WTC11 (cell line): Measurements from ENCODE around the gene NRP2. TPM values are rescaled to one million over a fixed set of nuclear protein-coding genes. Genes with fewer than 3 reads are reported as not detected.

Experiments
- ATAC-seq: fragments of 200-7000 bp; cut with Tn5 transposase; 2 replicates; pipeline ENCODE4 v1.10.0; 2021; ENCODE audit warnings: mild to moderate bottlenecking, moderate library complexity
- CTCF ChIA-PET: fragments of 300-600 bp; sonication (Branson Sonifier 250); formaldehyde crosslinking; loops from one replicate; lab custom pipeline; 2021; ENCODE audit warnings: antibody characterized with exemption; lab: Charles Lee
- POLR2A ChIA-PET: fragments of 350-600 bp; sonication (Branson Sonifier 250); formaldehyde crosslinking; loops from one replicate; lab custom pipeline; 2021; ENCODE audit warnings: antibody characterized with exemption; lab: Charles Lee
- DNase-seq: peaks from one replicate; pipeline ENCODE4 v3.0.0; 2021; ENCODE audit warnings: low spot score
- H3K27ac Mint-ChIP-seq: 2 replicates; pipeline ENCODE4 v1.8.0; 2021; ENCODE audit warnings: mixed read lengths
- H3K27me3 Mint-ChIP-seq: 2 replicates; pipeline ENCODE4 v1.8.0; 2021; ENCODE audit warnings: low read depth, mild to moderate bottlenecking, moderate library complexity, mixed read lengths
- H3K36me3 Mint-ChIP-seq: 2 replicates; pipeline ENCODE4 v1.8.0; 2021; ENCODE audit warnings: mixed read lengths
- H3K4me1 Mint-ChIP-seq: 2 replicates; pipeline ENCODE4 v1.8.0; 2022; ENCODE audit warnings: mixed read lengths
- H3K4me3 Mint-ChIP-seq: 2 replicates; pipeline ENCODE4 v1.8.0; 2021; ENCODE audit warnings: mild to moderate bottlenecking, moderate library complexity, mixed read lengths
- H3K9me3 Mint-ChIP-seq: 2 replicates; pipeline ENCODE4 v1.8.0; 2021; ENCODE audit warnings: mixed read lengths
- ARID4B ChIP-seq: sonication (generic); formaldehyde crosslinking; IDR thresholded peaks from 2 replicates; pipeline ENCODE4 v1.8.0; 2023; ENCODE audit warnings: missing genetic modification reagents, mild to moderate bottlenecking, borderline replicate concordance
- ATF1 ChIP-seq: sonication (generic); formaldehyde crosslinking; IDR thresholded peaks from 2 replicates; pipeline ENCODE4 v1.8.1; 2023; ENCODE audit warnings: mild to moderate bottlenecking, moderate library complexity, missing genetic modification reagents
- EMX1 ChIP-seq: fragments of 250-450 bp; sonication (Bioruptor Pico); IDR thresholded peaks from 2 replicates; pipeline ENCODE4 v1.8.0; 2021; ENCODE audit warnings: mild to moderate bottlenecking
- ESRRA ChIP-seq: sonication (generic); formaldehyde crosslinking; IDR thresholded peaks from 2 replicates; pipeline ENCODE4 v1.8.1; 2022; ENCODE audit warnings: mild to moderate bottlenecking, missing genetic modification reagents, borderline replicate concordance
- ETV6 ChIP-seq: sonication (generic); formaldehyde crosslinking; IDR thresholded peaks from 2 replicates; pipeline ENCODE4 v1.8.1; 2022; ENCODE audit warnings: mild to moderate bottlenecking, missing genetic modification reagents
- GABPB1 ChIP-seq: sonication (generic); formaldehyde crosslinking; IDR thresholded peaks from 2 replicates; pipeline ENCODE4 v1.8.1; 2023; ENCODE audit warnings: mild to moderate bottlenecking, missing genetic modification reagents
- GTF2I ChIP-seq: fragments of 250-450 bp; sonication (Bioruptor Pico); conservative IDR thresholded peaks from 2 replicates; pipeline ENCODE4 v1.4.0; 2021; ENCODE audit warnings: mild to moderate bottlenecking
- HMGA2 ChIP-seq: fragments of 250-450 bp; sonication (Bioruptor Pico); IDR thresholded peaks from 2 replicates; pipeline ENCODE4 v1.4.0; 2021; ENCODE audit warnings: mild to moderate bottlenecking, moderate library complexity
- IRF1 ChIP-seq: sonication (generic); formaldehyde crosslinking; IDR thresholded peaks from 2 replicates; pipeline ENCODE4 v1.8.0; 2023; ENCODE audit warnings: missing genetic modification reagents
- NFATC4 ChIP-seq: fragments of 250-450 bp; sonication (Bioruptor Pico); IDR thresholded peaks from 2 replicates; pipeline ENCODE4 v1.9.0; 2021; ENCODE audit warnings: mild to moderate bottlenecking
- NR1H2 ChIP-seq: sonication (generic); formaldehyde crosslinking; IDR thresholded peaks from 2 replicates; pipeline ENCODE4 v1.9.0; 2021; ENCODE audit warnings: mild to moderate bottlenecking, moderate library complexity, missing genetic modification reagents
- NR3C1 ChIP-seq: sonication (generic); formaldehyde crosslinking; conservative IDR thresholded peaks from 2 replicates; pipeline ENCODE4 v1.8.1; 2023; ENCODE audit warnings: low read depth, mild to moderate bottlenecking, missing genetic modification reagents
- SMAD3 ChIP-seq: sonication (generic); formaldehyde crosslinking; IDR thresholded peaks from 2 replicates; pipeline ENCODE4 v1.8.0; 2022; ENCODE audit warnings: missing genetic modification reagents, mild to moderate bottlenecking, borderline replicate concordance
- SMAD4 ChIP-seq: sonication (generic); formaldehyde crosslinking; IDR thresholded peaks from 2 replicates; pipeline ENCODE4 v1.8.0; 2022; ENCODE audit warnings: mild to moderate bottlenecking, missing genetic modification reagents
- SOX15 ChIP-seq: fragments of 250-450 bp; sonication (Bioruptor Pico); IDR thresholded peaks from 2 replicates; pipeline ENCODE4 v1.9.0; 2021; ENCODE audit warnings: mild to moderate bottlenecking
- TP53 ChIP-seq: sonication (generic); formaldehyde crosslinking; IDR thresholded peaks from 2 replicates; pipeline ENCODE4 v1.8.1; 2023; ENCODE audit warnings: mild to moderate bottlenecking, missing genetic modification reagents
- ZNF263 ChIP-seq: sonication (generic); formaldehyde crosslinking; IDR thresholded peaks from 2 replicates; pipeline ENCODE4 v1.8.1; 2022; ENCODE audit warnings: low read depth, mild to moderate bottlenecking, moderate library complexity, missing genetic modification reagents
- total RNA-seq: library from RNA; stranded (reverse); gene quantifications from 3 replicates; pipeline ENCODE4 v1.2.3, GENCODE V29; 2021
- TF ChIP-seq, protein P1 (sequence below): sonication (generic); formaldehyde crosslinking; IDR thresholded peaks from 2 replicates; pipeline ENCODE4 v1.8.1; 2023; ENCODE audit warnings: mild to moderate bottlenecking, missing genetic modification reagents
- TF ChIP-seq, protein P2 (sequence below): fragments of 250-450 bp; sonication (Bioruptor Pico); IDR thresholded peaks from 2 replicates; pipeline ENCODE4 v1.9.0; 2021; ENCODE audit warnings: moderate library complexity, mild to moderate bottlenecking, inconsistent platforms, borderline replicate concordance
- TF ChIP-seq, protein P3 (sequence below): sonication (generic); formaldehyde crosslinking; IDR thresholded peaks from 2 replicates; pipeline ENCODE4 v1.8.1; 2023; ENCODE audit warnings: mild to moderate bottlenecking, moderate library complexity, missing genetic modification reagents
- TF ChIP-seq, protein P4 (sequence below): sonication (generic); formaldehyde crosslinking; IDR thresholded peaks from 2 replicates; pipeline ENCODE4 v1.8.0; 2022; ENCODE audit warnings: mild to moderate bottlenecking, missing genetic modification reagents
- TF ChIP-seq, protein P5 (sequence below): sonication (generic); formaldehyde crosslinking; IDR thresholded peaks from 2 replicates; pipeline ENCODE4 v1.8.1; 2023; ENCODE audit warnings: mild to moderate bottlenecking, missing genetic modification reagents, moderate library complexity

Gene NRP2
- total RNA-seq, 1 experiment from 2014 or later: 41.0 TPM

DNA sequence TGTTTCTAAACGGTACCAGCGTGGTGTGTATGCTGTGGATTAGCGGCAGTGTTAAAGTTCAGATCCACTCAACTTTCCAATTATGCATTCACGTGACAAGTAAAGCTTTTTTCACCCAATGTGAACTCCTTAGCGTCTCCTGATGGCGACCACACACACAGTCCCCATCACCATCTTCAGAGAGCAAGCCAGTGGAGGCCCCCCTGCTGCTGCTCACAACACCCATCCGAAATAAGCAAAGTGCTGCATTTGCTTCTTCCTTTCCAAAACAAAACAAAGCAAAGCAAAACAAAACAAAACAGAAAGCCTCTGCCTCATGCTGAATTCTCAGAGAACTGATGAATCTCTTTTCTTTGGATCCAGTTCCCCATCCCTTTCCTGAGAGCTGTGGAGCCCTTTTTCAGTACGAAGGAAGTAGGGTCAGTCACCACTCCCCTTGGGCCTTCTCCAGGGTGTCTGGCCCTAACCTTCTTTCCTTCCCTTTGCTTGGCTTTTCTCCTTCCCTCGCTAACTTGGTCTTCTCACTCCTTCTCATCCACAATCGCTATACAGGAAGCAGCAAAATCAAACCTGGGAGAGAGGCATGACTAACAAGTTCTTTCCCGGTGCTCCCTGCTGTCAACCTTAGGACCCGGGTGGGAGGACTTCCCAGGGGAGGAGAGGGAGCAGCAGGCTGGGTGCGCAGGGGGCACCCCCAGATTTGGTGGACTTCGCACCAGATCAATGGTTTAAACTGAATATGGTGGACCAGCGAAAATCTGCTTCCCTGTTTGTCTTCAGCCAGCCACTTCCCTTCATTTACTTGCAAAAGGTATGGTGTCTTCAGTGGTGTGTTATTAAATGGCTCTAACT is 56.0 kb downstream of the NRP2 start:
- CTCF ChIA-PET: interaction anchor here (1.0 kb wide), 1 partner anchor 17 kb away, joined by 6 read pairs; no protein-coding TSS in a partner anchor
- DNase-seq: no peak
- H3K27me3 Mint-ChIP-seq: no peaks in the 10 kb centered on the region

DNA sequence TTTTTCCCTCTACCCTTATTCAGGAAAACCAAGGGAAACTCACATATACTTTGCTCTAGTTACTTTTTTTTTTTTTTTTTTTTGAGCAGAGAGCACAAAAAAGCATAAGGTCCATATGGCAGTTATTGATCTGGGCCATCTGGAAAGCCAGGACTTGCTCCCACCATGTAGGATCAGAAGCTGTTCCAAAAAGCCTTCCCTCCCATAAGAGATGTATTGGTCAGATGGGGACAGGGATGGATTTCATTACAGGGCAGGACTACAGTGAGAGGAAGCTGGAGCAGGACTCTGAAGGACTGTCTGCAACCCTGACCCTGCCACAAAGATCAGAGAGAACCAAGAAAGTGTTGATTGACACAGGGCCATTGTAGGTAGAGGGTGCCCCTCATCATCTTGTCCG is 57.3 kb downstream of the NRP2 start:
- CTCF ChIA-PET: interaction anchor here (1.1 kb wide), 1 partner anchor 19 kb away, joined by 4 read pairs; no protein-coding TSS in a partner anchor
- H3K27me3 Mint-ChIP-seq: no peaks in the 10 kb centered on the region
- H3K27ac Mint-ChIP-seq: no peak overlapping the region

More for the DNA sequence above, 56.0 kb downstream of the NRP2 start:
- Mint-ChIP-seq H3K36me3 (peaks cover 19% of the 10 kb centered on the region), H3K4me1 (peaks cover 35% of the 10 kb centered on the region), H3K27ac (no peak overlapping the region; the same call in 1 of the 2 replicates), H3K4me3 (no peak overlapping the region), H3K9me3 (no peaks in the 10 kb centered on the region)
- peak; percentile 26; the same call in 1 of the 2 replicates for ATAC-seq
- POLR2A ChIA-PET: no interaction called here
- no peak for TF ChIP-seq TP53 (CRISPR knock-in tag)
- TF ChIP-seq SMAD4 (CRISPR knock-in tag): no peak
- TF ChIP-seq GTF2I (CRISPR knock-in tag): no peak
- TF ChIP-seq GABPB1: no peak
- TF ChIP-seq, protein P1, sequence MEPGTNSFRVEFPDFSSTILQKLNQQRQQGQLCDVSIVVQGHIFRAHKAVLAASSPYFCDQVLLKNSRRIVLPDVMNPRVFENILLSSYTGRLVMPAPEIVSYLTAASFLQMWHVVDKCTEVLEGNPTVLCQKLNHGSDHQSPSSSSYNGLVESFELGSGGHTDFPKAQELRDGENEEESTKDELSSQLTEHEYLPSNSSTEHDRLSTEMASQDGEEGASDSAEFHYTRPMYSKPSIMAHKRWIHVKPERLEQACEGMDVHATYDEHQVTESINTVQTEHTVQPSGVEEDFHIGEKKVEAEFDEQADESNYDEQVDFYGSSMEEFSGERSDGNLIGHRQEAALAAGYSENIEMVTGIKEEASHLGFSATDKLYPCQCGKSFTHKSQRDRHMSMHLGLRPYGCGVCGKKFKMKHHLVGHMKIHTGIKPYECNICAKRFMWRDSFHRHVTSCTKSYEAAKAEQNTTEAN (CRISPR knock-in tag): no peak
- TF ChIP-seq ARID4B (CRISPR knock-in tag): no peak
- TF ChIP-seq NFATC4 (CRISPR knock-in tag): no peak
- no peak for TF ChIP-seq NR1H2 (CRISPR knock-in tag)
- TF ChIP-seq ATF1: no peak
- TF ChIP-seq, protein P2, sequence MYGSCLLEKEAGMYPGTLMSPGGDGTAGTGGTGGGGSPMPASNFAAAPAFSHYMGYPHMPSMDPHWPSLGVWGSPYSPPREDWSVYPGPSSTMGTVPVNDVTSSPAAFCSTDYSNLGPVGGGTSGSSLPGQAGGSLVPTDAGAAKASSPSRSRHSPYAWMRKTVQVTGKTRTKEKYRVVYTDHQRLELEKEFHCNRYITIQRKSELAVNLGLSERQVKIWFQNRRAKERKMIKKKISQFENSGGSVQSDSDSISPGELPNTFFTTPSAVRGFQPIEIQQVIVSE (CRISPR knock-in tag): no peak
- TF ChIP-seq EMX1: no peak

GRCh38 chr2:205740381-205740780 is 58.1 kb downstream of the NRP2 start:
- Mint-ChIP-seq H3K4me3 (no peak overlapping the region), H3K36me3 (peaks cover 32% of the 10 kb centered on the region), H3K27me3 (no peaks in the 10 kb centered on the region), H3K9me3 (no peaks in the 10 kb centered on the region), H3K27ac (no peak overlapping the region), H3K4me1 (peaks cover 17% of the 10 kb centered on the region)
- DNase-seq: no peak
- no peak for ATAC-seq
- ChIA-PET POLR2A (no interaction called here), CTCF (interaction anchor here (2.5 kb wide), 1 partner anchor 19 kb away, joined by 10 read pairs; no protein-coding TSS in a partner anchor)
- TF ChIP-seq, protein P3, sequence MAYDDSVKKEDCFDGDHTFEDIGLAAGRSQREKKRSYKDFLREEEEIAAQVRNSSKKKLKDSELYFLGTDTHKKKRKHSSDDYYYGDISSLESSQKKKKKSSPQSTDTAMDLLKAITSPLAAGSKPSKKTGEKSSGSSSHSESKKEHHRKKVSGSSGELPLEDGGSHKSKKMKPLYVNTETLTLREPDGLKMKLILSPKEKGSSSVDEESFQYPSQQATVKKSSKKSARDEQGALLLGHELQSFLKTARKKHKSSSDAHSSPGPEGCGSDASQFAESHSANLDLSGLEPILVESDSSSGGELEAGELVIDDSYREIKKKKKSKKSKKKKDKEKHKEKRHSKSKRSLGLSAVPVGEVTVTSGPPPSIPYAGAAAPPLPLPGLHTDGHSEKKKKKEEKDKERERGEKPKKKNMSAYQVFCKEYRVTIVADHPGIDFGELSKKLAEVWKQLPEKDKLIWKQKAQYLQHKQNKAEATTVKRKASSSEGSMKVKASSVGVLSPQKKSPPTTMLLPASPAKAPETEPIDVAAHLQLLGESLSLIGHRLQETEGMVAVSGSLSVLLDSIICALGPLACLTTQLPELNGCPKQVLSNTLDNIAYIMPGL (CRISPR knock-in tag): no peak
- TF ChIP-seq, protein P4, sequence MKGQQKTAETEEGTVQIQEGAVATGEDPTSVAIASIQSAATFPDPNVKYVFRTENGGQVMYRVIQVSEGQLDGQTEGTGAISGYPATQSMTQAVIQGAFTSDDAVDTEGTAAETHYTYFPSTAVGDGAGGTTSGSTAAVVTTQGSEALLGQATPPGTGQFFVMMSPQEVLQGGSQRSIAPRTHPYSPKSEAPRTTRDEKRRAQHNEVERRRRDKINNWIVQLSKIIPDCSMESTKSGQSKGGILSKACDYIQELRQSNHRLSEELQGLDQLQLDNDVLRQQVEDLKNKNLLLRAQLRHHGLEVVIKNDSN: no peak
- no peak for TF ChIP-seq ESRRA
- TF ChIP-seq TP53 (CRISPR knock-in tag): no peak
- no peak for TF ChIP-seq SOX15 (CRISPR knock-in tag)
- TF ChIP-seq, protein P5, sequence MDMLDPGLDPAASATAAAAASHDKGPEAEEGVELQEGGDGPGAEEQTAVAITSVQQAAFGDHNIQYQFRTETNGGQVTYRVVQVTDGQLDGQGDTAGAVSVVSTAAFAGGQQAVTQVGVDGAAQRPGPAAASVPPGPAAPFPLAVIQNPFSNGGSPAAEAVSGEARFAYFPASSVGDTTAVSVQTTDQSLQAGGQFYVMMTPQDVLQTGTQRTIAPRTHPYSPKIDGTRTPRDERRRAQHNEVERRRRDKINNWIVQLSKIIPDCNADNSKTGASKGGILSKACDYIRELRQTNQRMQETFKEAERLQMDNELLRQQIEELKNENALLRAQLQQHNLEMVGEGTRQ (CRISPR knock-in tag): no peak
- TF ChIP-seq SMAD3 (CRISPR knock-in tag): no peak
- no peak for TF ChIP-seq HMGA2 (CRISPR knock-in tag)

More for the DNA sequence above, 57.3 kb downstream of the NRP2 start:
- Mint-ChIP-seq H3K36me3 (peaks cover 31% of the 10 kb centered on the region), H3K4me1 (peaks cover 22% of the 10 kb centered on the region), H3K4me3 (no peak overlapping the region), H3K9me3 (no peaks in the 10 kb centered on the region)
- POLR2A ChIA-PET: interaction anchor here (0.6 to 0.7 kb wide), 2 partner anchors 21 to 699 kb away, joined by 3 read pairs; no protein-coding TSS in a partner anchor
- no peak for ATAC-seq
- DNase-seq: no peak
- TF ChIP-seq ZNF263 (CRISPR knock-in tag): no peak
- TF ChIP-seq ETV6 (CRISPR knock-in tag): no peak
- TF ChIP-seq NR3C1: no peak
- no peak for TF ChIP-seq IRF1 (CRISPR knock-in tag)
